GM12892 (cell line): ENCODE measurements around the gene CELA2B.

Experiments used
- POLR2A ChIP-seq: IDR thresholded peaks from 2 replicates; pipeline ENCODE4 v1.6.1; 2011; ENCODE audit warnings: low read depth, low read length, control low read depth
- POLR2AphosphoS5 ChIP-seq: IDR thresholded peaks from 2 replicates; pipeline ENCODE4 v1.6.1; 2011; ENCODE audit warnings: low read depth, low read length, control low read depth

- TF ChIP-seq POLR2A (no peak), POLR2AphosphoS5 (no peak)
Measured at GRCh38 chr1:15428815-15429435, 47.0 kb upstream of the CELA2B start.
